Uterus (tissue), 2 donors: Measurements from ENCODE around the gene MYH14.

Source experiments
- CTCF ChIP-seq, 4 experiments: fragments of 200-600 bp in 2 of 4; fragments of 450-650 bp in 2 of 4; sonication (generic) in 2 of 4; IDR thresholded peaks; one replicate each; pipeline ENCODE4 v1.5.1; 2016 to 2019; ENCODE audit warnings: antibody characterized with exemption in 4 of 4, mild to moderate bottlenecking in 2 of 4, moderate library complexity in 1 of 4
- POLR2A ChIP-seq, 2 donors: fragments of 450-650 bp; IDR thresholded peaks; one replicate each; pipeline ENCODE4 v1.6.1; 2016; ENCODE audit warnings: antibody characterized with exemption in 2 of 2, mild to moderate bottlenecking in 1 of 2, moderate library complexity in 1 of 2

- TF ChIP-seq POLR2A (IDR thresholded peaks at IDR 0.05) (no peak), CTCF (IDR thresholded peaks at IDR 0.05) (no peak)
Observed at GRCh38 chr19:50322234-50322633, 118.8 kb downstream of the MYH14 start.
